Natural killer cell (primary cell): ENCODE results near the gene SRSF6. TPM values are rescaled to one million over a fixed set of nuclear protein-coding genes. Genes with fewer than 3 reads are reported as not detected.
"Not testable (repeated sequence)": the region's sequence is repeated elsewhere in the genome, so short reads cannot be mapped to it uniquely, and the experiment has no call there.

Experiments used
- ATAC-seq, 3 donors: fragments of 150-1000 bp in 2 of 3; fragments of 200-7000 bp in 1 of 3; cut with Tn5 transposase; 1 replicate in 1 of 3; 2 replicates in 2 of 3; pipeline ENCODE4 v1.10.0; 2021; ENCODE audit warnings: mild to moderate bottlenecking in 2 of 3, moderate library complexity in 2 of 3
- DNase-seq, 2 donors: peaks; one replicate each; pipeline versions ENCODE4 v3.0.0 to v3.0.0-alpha.2; 2013 to 2021; ENCODE audit warnings: mixed read lengths in 1 of 2
- H3K27ac ChIP-seq: one replicate; pipeline ENCODE4 v1.5.1; 2013; ENCODE audit warnings: mild to moderate bottlenecking, low read length
- H3K27me3 ChIP-seq: one replicate; pipeline ENCODE4 v1.6.1; 2013; ENCODE audit warnings: low read length; ENCODE audit not compliant: control insufficient read depth, insufficient read depth
- H3K36me3 ChIP-seq: one replicate; pipeline ENCODE4 v1.6.1; 2013; ENCODE audit warnings: low read length; ENCODE audit not compliant: control insufficient read depth, insufficient read depth
- H3K4me1 ChIP-seq: one replicate; pipeline ENCODE4 v1.6.1; 2013; ENCODE audit warnings: low read length; ENCODE audit not compliant: control insufficient read depth, insufficient read depth
- H3K4me3 ChIP-seq: one replicate; pipeline ENCODE4 v1.5.1; 2013; ENCODE audit warnings: low read length
- H3K9me3 ChIP-seq: one replicate; pipeline ENCODE4 v1.6.1; 2013; ENCODE audit warnings: low read length; ENCODE audit not compliant: control insufficient read depth, insufficient read depth
- H3K27ac Mint-ChIP-seq, 2 donors: one replicate each; pipeline ENCODE4 v1.8.0; 2022; ENCODE audit warnings: mild to moderate bottlenecking in 2 of 2, mixed read lengths in 2 of 2, moderate library complexity in 1 of 2
- H3K27me3 Mint-ChIP-seq, 2 donors: one replicate each; pipeline ENCODE4 v1.8.0; 2022; ENCODE audit warnings: low read depth in 2 of 2, mixed read lengths in 2 of 2
- H3K36me3 Mint-ChIP-seq: one replicate; pipeline ENCODE4 v1.8.0; 2022; ENCODE audit warnings: mixed read lengths
- H3K4me1 Mint-ChIP-seq, 2 donors: one replicate each; pipeline ENCODE4 v1.8.0; 2022; ENCODE audit warnings: mixed read lengths in 2 of 2
- H3K4me3 Mint-ChIP-seq: one replicate; pipeline ENCODE4 v1.8.0; 2022; ENCODE audit warnings: mild to moderate bottlenecking, moderate library complexity, mixed read lengths
- H3K9me3 Mint-ChIP-seq, 2 donors: one replicate each; pipeline ENCODE4 v1.8.0; 2022; ENCODE audit warnings: mixed read lengths in 2 of 2
- CTCF ChIP-seq: fragments of 200-600 bp; IDR thresholded peaks from one replicate; pipeline ENCODE4 v1.8.0; 2022; ENCODE audit warnings: antibody characterized with exemption
- WGBS: methylation state at CpG from one replicate; pipeline ENCODE4 v1.1.7; 2013; ENCODE audit warnings: missing lambda C conversion rate; ENCODE audit not compliant: insufficient coverage; 5-methylcytosine and 5-hydroxymethylcytosine counted together
- intact Hi-C: fragments of 100-400 bp; cut with micrococcal nuclease; formaldehyde crosslinking; loops from one replicate; pipeline ENCODE4 v1.14.2; 2022
- total RNA-seq, 4 donors: library from RNA; stranded (reverse); fragments of 120-200 nt in 1 of 4; gene quantifications; one replicate each; pipeline versions ENCODE4 v1.2.3 to v1.2.4, GENCODE V29; 2013 to 2022

The SRSF6 gene
- total RNA-seq, 3 donors from 2014 or later (not counting 1 experiment from before 2014, with no cell fraction given): 184 to 252 (median 229) TPM

DNA sequence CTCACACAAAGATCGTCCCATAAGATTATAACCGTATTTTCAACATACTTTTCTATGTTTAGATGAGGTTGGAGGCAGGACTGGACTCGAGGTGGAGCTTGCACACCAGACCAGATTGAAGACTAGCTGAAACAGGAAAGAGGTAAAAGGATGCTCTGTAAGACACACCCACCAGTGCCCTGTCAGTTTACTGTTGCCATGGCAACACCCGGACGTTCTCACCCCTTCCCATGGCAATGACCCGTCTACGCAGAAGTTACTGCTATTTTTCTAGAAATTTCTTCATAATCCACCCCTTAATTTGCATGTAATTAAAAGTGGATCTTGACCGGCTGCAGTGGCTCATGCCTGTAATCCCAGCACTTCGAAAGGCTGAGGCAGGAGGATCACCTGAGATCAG is 13.6 kb upstream of the SRSF6 start:
- H3K9me3 ChIP-seq: no peaks in the 10 kb centered on the region
- no peaks in the 10 kb centered on the region for H3K27me3 ChIP-seq
- peaks cover 10 to 23% of the 10 kb centered on the region in 2 donors for H3K27me3 Mint-ChIP-seq
- no peaks in the 10 kb centered on the region for H3K36me3 ChIP-seq
- DNase-seq: no peak
- WGBS: 71% methylated on average over 9 of the region's 9 CpGs
- H3K4me3 Mint-ChIP-seq: no peak overlapping the region
- peaks cover 0 to 4% of the 10 kb centered on the region in 2 donors for H3K4me1 Mint-ChIP-seq
- no peak for TF ChIP-seq CTCF
- ATAC-seq: no peak
- H3K4me1 ChIP-seq: no peaks in the 10 kb centered on the region
- H3K27ac ChIP-seq: no peak overlapping the region
- H3K27ac Mint-ChIP-seq: no peak overlapping the region
- intact Hi-C loops: no loop called here
- no peak overlapping the region for H3K4me3 ChIP-seq
- no peaks in the 10 kb centered on the region for H3K36me3 Mint-ChIP-seq
- H3K9me3 Mint-ChIP-seq: no peaks in the 10 kb centered on the region

- Mint-ChIP-seq H3K36me3 (no peaks in the 10 kb centered on the region), H3K27ac (no peak overlapping the region), H3K9me3 (no peaks in the 10 kb centered on the region), H3K4me1 (peaks cover 0 to 4% of the 10 kb centered on the region in 2 donors), H3K4me3 (no peak overlapping the region), H3K27me3 (peaks cover 21 to 23% of the 10 kb centered on the region in 2 donors)
- H3K4me1 ChIP-seq: no peaks in the 10 kb centered on the region
- ATAC-seq: no peak
- TF ChIP-seq CTCF: no peak
- H3K27ac ChIP-seq: no peak overlapping the region
- H3K4me3 ChIP-seq: no peak overlapping the region
- H3K36me3 ChIP-seq: no peaks in the 10 kb centered on the region
- WGBS: 51% methylated on average over 6 of the region's 6 CpGs
- H3K9me3 ChIP-seq: no peaks in the 10 kb centered on the region
- DNase-seq: no peak
- intact Hi-C loops: no loop called here
- no peaks in the 10 kb centered on the region for H3K27me3 ChIP-seq
Measured at GRCh38 chr20:43446361-43446879, 11.3 kb upstream of the SRSF6 start.

GRCh38 chr20:43448431-43448747 is 9.3 kb upstream of the SRSF6 start:
- not testable (repeated sequence) for ATAC-seq, H3K27me3 ChIP-seq, H3K27ac ChIP-seq, H3K4me3 ChIP-seq, H3K9me3 ChIP-seq, DNase-seq, H3K36me3 Mint-ChIP-seq, H3K36me3 ChIP-seq, H3K4me1 Mint-ChIP-seq, H3K4me1 ChIP-seq, H3K4me3 Mint-ChIP-seq, H3K9me3 Mint-ChIP-seq
- H3K27ac Mint-ChIP-seq: peak overlapping the region in 1 of 2 donors; percentile 21
- peaks cover 23% of the 10 kb centered on the region in 2 donors for H3K27me3 Mint-ChIP-seq
- WGBS: 13% methylated on average over 1 of the region's 4 CpGs
- intact Hi-C loops: loop anchor here (2.0 kb wide), 1 partner anchor 66 kb away; no protein-coding TSS in a partner anchor

DNA sequence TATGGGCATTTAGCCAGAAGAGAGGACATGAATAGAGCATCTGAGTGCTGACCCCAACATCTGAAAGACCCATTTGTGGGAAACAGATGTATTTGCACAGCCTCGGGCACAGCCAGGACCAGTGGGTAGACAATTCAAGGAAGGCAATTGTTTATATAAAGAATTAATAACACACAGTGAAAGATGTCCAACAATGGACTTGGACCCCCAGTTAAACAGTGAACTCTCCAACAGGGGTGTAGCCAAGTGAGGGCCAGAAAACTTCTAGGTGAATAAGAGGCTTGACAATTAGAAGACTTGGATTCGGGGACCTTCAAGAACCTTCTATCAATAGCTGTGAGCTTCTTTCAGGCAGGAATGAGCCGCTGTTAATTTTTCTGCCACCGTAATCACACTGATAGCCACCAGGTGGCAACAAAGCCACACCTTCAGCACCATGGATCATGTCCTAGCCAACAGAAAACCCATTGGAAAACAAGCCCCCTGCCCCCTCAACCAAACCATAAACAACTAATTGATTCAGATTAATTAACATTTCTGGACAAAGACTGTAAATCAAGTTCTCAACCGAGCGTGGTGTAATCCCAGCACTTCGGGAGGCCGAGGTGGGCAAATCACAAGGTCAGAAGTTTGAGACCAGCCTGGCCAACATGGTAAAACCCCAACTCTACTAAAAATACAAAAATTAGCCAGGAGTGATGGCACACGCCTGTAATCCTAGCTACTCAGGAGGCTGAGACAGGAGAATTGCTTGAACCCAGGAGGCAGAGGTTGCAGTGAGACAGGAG is 8.8 kb upstream of the SRSF6 start:
- Mint-ChIP-seq H3K27ac (no peak overlapping the region), H3K9me3 (no peaks in the 10 kb centered on the region), H3K4me1 (peaks cover 0 to 4% of the 10 kb centered on the region in 2 donors), H3K4me3 (no peak overlapping the region), H3K36me3 (no peaks in the 10 kb centered on the region), H3K27me3 (peaks cover 18 to 23% of the 10 kb centered on the region in 2 donors)
- DNase-seq: peak; percentile 27 to 73
- H3K9me3 ChIP-seq: no peaks in the 10 kb centered on the region
- no peaks in the 10 kb centered on the region for H3K36me3 ChIP-seq
- H3K27me3 ChIP-seq: no peaks in the 10 kb centered on the region
- H3K4me3 ChIP-seq: no peak overlapping the region
- H3K4me1 ChIP-seq: no peaks in the 10 kb centered on the region
- ATAC-seq: peak; percentile 70 to 83 (median 78)
- 34% methylated on average over 8 of the region's 9 CpGs for WGBS
- intact Hi-C loops: loop anchor here (2.0 kb wide), 1 partner anchor 66 kb away; no protein-coding TSS in a partner anchor
- TF ChIP-seq CTCF: peak; percentile 68
- no peak overlapping the region for H3K27ac ChIP-seq
